SK-MEL-5 (cell line): ENCODE measurements around the gene NKX6-2. TPM values are rescaled to one million over a fixed set of nuclear protein-coding genes. Genes with fewer than 3 reads are reported as not detected.

Source experiments
- DNase-seq: peaks from one replicate; pipeline ENCODE4 v3.0.0-alpha.2; 2016; ENCODE audit warnings: low read depth, low spot score
- in situ Hi-C: cut with HindIII; loops from 2 replicates; pipeline ENCODE4 v1.10.0; 2016; ENCODE audit warnings: low sequenced_read_pairs, high pct_unique_total_duplicates, low pct_unique_long_range_greater_than_20kb
- total RNA-seq: library from RNA; depleted of rRNA; stranded (reverse); fragments of >200 nt; shearing (Covaris generic); gene quantifications from 2 replicates; pipeline ENCODE4 v1.2.3, GENCODE V29; 2014

Gene NKX6-2
- total RNA-seq, 1 experiment from 2014 or later, result not detected

GRCh38 chr10:132788180-132788830 lies 2.4 kb upstream of the NKX6-2 start:
- DNase-seq, result no peak
- in situ Hi-C loops, result no loop called here

GRCh38 chr10:132787495-132788179 lies 1.7 kb upstream of the NKX6-2 start:
- in situ Hi-C loops, result no loop called here

DNA sequence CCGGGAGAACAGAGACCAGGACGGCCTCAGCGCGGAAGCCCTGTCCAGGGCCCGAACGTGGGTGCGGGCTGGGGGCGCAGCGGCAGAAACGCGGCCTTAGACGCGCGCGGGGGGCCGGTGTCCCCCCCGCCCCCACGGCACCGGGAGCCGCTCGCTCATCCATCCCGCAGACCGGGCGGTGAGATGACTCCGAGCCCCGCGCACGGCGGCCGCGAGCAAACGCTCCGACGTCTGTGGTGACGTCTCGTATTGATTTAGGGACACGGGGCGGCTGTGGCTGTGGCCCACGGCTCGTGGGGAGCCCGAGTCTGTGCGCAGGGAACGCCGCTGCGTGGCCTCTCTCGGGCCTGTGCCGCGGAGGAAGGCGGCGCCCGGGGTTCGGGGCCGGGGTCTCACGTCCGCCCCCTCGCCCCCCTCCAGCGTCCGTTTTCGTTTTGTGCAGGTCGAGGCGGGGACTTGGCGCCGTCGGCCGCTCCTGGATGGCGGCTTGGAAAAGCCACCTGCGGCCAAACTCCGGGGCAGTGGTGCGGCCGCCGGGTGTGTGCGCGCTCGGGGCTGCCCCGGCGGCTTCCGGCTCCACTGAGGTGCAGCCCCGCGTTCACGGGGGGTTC lies 1.0 kb upstream of the NKX6-2 start:
- in situ Hi-C loops, result no loop called here
- no peak for DNase-seq

More at GRCh38 chr10:132787495-132788179, 1.7 kb upstream of the NKX6-2 start:
- DNase-seq, result no peak

- in situ Hi-C loops, result no loop called here
- DNase-seq, result no peak
Observed at GRCh38 chr10:132786476-132786883, 533 bp upstream of the NKX6-2 start.

- in situ Hi-C loops, result no loop called here
- DNase-seq, result no peak
Observed at GRCh38 chr10:132784866-132785722, 853 bp downstream of the NKX6-2 start.

GRCh38 chr10:132783940-132784865 lies 1.7 kb downstream of the NKX6-2 start:
- DNase-seq, result no peak
- in situ Hi-C loops, result no loop called here

DNA sequence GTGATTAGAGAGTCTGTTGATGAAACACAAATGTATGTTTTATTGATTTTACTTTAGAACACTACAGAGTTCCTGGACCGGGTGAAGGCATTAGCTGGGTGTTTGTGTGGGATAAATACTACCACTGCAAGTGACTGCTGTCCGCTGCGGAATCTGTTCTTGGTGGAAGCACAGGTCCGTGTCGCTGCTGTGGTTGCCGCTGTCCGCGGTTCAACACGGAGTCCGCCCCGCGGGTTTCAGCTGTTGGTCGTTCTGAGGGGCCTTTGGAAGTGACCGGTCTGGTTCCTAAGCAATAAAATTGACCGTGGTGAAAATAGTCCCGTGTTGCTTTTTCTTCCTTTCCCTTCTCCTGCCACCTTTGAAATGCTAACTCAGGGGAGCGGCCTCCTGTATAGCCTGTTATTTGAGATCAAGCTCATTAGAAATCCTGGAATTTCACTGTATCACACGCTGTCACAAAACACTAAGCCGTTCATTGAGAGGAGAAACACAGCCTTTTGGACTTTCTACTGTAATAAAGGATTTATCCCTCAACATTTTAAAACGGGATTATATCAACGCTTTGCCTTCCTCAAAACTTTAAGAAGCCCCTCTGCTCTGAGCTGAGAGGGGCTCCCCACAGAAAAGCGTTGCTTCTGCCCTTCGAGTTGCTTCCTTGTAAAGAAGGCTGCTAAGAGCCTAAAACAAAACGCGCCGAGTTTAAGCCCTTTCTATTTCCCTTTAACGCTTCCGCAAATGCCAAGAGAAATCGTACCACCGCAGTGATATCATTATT lies 2.6 kb downstream of the NKX6-2 start:
- in situ Hi-C loops, result no loop called here
- DNase-seq, result no peak

DNA sequence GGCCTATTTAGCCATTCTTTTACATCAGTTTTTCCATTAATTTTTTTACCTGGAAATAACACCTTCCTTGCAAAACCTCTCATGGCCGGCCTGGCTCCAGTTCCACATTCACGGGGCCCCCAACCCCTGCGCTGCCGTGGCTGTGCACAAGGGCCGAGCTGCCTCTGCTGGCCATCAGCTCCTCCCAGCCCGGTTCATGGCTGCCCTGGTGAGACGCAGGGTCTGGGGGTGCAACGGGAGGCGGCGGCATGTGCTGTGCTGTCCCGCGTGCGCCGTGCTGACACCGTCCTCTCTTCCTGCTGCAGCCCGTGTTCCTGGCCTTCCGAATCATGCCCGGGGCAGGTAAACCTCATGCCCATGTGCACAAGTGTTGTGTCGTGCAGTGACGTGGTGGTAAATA lies 4.4 kb downstream of the NKX6-2 start:
- DNase-seq, result no peak
- in situ Hi-C loops, result no loop called here

GRCh38 chr10:132780356-132780755 lies 5.6 kb downstream of the NKX6-2 start:
- in situ Hi-C loops, result no loop called here
- no peak for DNase-seq

- DNase-seq, result no peak
- in situ Hi-C loops, result no loop called here
Observed at GRCh38 chr10:132779549-132780294, 6.2 kb downstream of the NKX6-2 start.

GRCh38 chr10:132777441-132777840 lies 8.5 kb downstream of the NKX6-2 start:
- in situ Hi-C loops, result no loop called here
- DNase-seq, result no peak

DNA sequence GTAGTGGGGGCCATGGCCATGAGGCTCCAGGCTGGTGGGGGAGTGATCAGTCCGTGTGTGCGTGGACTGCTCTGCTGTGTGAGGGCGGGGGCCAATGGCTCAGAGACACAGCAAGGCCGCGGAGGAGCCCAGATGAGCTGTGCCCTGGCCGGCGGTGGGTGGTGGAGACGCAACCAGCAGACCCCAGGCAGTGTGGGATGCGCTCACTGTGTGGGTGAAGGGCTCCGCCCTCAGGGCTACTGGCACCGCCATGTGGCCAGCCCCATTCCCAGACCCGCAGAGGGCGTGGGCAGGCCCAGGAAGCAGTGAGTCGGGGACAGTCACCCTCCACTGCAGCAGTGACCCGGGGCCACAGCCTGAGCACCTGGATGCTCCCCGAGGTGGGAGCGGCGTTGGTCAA lies 9.1 kb downstream of the NKX6-2 start:
- DNase-seq, result no peak
- in situ Hi-C loops, result no loop called here

DNA sequence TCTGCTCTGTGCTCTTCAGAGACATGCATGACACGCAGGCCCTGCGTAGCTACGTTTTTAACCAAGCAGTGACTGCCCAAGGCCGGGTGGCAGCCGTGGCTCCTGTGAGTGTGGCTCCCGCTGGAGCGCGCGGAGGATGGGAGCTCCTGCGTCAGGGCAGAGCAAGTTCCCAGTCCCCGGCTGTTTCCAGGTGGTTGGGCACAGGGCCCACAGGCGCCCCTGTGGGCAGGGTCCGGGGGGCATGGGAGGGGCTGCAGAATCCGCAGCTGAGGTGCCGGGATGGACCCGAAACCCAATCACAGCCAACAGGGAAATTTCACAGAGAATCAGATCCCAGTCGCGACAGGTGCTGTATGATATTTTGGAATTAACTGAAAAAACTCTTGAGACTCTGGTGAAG lies 9.8 kb downstream of the NKX6-2 start:
- in situ Hi-C loops, result no loop called here

DNA sequence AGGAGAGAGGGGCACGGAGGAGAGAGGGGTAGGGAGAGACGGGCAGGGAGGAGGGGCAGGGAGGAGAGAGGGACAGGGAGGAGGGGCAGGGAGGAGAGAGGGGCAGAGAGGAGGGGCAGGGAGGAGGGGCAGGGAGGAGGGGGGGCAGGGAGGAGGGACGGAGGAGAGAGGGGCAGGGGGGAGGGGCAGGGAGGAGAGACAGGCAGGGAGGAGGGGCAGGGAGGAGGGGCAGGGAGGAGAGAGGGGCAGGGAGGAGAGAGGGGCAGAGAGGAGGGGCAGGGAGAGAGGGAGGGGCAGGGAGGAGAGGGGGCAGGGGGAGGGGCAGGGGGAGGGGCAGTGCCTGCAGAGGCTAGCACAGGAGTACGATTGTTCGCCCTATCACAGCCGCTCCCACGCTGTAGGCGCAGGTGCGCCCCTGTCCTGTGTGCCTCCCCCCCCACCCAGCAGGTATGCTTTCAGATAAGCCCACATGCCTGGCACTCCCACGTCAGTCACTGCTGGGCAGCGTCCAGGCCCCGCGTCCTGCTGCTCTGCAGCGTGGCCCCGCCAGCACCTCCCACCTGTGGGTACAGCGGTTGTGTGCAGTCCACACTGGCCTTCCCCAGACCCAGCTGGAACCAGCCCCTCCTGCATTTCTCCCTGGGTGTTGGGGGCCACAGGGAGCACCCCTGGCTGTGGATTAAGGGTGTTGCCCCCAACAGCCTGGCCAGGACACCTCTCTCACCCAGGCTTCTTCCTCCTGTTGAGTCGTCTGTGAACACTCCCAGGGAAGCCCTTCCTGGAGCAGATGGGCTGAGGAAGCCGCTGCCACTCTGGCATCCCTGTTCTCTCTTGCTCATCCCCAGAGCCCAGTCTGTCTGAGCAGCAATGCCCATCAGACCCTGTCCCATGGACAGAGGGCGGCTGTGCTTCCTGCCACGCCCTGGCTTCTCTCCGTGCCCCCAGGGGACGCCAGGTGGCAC lies 10.8 kb downstream of the NKX6-2 start:
- DNase-seq, result no peak
- in situ Hi-C loops, result no loop called here

More for the DNA sequence above, 9.8 kb downstream of the NKX6-2 start:
- DNase-seq, result no peak
